Measurements from ENCODE around the gene MTMR12. TPM values are rescaled to one million over a fixed set of nuclear protein-coding genes. Genes with fewer than 3 reads are reported as not detected.

The MTMR12 gene
- total and polyA plus RNA-seq, 8 donors, result 9.7 to 32.3 (median 20.8) TPM

- Histone ChIP-seq H3K27me3 (no peaks in the 10 kb centered on the region), H3K4me3 (no peak overlapping the region), H3K9me3 (no peaks in the 10 kb centered on the region), H3K4me1 (peaks cover 0 to 11% (median 3%) of the 10 kb centered on the region in 3 donors), H3K36me3 (no peaks in the 10 kb centered on the region), H3K27ac (peak overlapping the region; percentile 3 to 69 (median 67))
- ATAC-seq, result no peak
- FAIRE-seq, result no peak
- no peak for TF ChIP-seq CTCF (IDR thresholded peaks at IDR 0.05)
- intact Hi-C loops (cut with DNase I), result loop anchor here in 1 of 3 donors (5.0 kb wide), 1 partner anchor 100 kb away; no protein-coding TSS in a partner anchor
- no peak for DNase-seq
- 68 to 69% methylated on average over 1 of the region's 1 CpG for WGBS, 2 donors
These were observed 19.6 kb upstream of the MTMR12 start for GRCh38 chr5:32332361-32332760.

- no peaks in the 10 kb centered on the region for H3K27me3 ChIP-seq
- WGBS, 2 donors, result 51 to 54% methylated on average over 3 of the region's 3 CpGs
- ATAC-seq (no peak), FAIRE-seq (no peak), DNase-seq (no peak)
- H3K4me1 ChIP-seq, result peaks cover 0 to 11% (median 3%) of the 10 kb centered on the region in 3 donors
- no peak for TF ChIP-seq CTCF (IDR thresholded peaks at IDR 0.05)
- peak overlapping the region; percentile 3 to 69 (median 67) for H3K27ac ChIP-seq
- no peaks in the 10 kb centered on the region for H3K36me3 ChIP-seq
- intact Hi-C loops (cut with DNase I), result loop anchor here in 1 of 3 donors (5.0 kb wide), 1 partner anchor 100 kb away; no protein-coding TSS in a partner anchor
- H3K4me3 ChIP-seq, result no peak overlapping the region
- H3K9me3 ChIP-seq, result no peaks in the 10 kb centered on the region
These were observed 19.2 kb upstream of the MTMR12 start for GRCh38 chr5:32331935-32332274.

DNA sequence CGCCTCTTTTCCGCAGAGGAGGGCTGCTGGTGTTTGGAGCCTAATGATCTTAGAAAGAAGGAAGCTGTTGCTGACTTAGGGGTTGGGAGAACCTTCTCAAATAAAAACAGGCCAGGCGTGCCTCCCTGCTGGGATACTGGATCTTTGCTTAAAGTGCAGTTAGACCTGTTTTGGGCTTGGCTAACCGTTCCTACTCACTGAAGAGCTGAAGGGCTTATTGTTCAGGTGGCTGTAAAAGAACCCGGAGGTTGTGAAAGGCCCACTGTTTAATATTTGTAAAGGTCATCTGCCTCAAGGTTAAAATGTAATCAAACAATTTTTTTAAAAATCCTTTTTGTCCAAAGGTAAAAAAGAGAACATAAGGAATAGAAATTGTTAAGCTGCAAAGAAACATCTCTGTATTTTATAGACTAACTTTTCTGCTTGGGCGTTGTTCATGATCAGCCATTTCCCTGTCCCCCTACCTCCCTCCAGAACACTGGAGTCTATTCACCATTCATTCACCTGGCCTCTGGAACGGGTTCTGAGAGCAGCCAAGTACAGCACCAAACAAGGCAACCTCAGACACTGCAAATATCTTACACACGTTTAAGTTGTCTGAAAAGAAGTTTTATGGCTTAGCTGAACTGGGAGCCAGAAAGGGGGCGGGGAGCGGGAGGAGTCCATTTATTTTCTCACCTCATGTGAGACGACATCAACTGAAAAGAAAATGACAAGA lies 18.6 kb upstream of the MTMR12 start:
- intact Hi-C loops (cut with DNase I), result loop anchor here in 1 of 3 donors (5.0 kb wide), 1 partner anchor 99 kb away; no protein-coding TSS in a partner anchor

DNA sequence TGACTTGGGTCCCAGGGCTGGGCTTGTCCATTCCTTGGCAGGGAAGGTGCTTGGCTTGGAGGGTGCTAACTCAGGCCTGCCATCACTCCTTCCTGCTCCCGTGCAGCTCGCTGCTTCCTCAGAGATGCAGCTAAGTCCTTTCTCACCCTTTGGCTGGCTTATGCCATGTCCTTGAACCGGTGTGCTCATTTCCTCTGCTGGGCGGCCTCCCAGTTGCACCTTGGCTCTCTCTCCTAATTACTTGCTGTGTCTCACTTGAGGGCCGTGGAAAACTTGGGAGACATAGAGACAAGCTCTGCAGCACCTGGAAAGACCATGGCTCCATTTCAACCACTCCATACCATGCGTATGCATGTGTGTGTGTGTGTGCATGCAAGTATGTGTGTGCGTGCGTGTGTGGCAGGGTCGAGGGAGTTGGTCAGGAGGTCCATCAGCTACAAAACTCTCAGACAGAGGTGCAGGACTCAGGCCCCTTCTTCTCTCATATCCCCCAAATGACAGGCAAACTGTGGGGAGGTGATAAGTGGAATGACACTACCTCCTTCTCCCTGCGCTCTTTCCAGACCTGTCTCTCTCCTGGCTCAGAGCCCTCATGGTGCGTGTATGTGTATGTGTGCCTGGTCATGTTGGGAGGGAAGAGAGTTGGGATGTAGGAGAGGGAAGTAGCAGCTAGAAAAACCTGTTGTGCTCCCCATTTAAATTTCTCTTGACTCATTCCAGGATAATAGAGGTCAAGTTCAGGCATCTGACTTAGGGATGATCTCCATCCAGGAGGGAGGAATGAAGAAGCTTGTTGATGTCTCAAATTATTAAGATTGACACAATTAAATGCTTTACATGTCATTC lies 17.6 kb upstream of the MTMR12 start:
- intact Hi-C loops (cut with DNase I), result loop anchor here in 1 of 3 donors (5.0 kb wide), 1 partner anchor 98 kb away; no protein-coding TSS in a partner anchor
- DNase-seq, result no peak
- peaks cover 4 to 18% (median 10%) of the 10 kb centered on the region in 3 donors for H3K4me1 ChIP-seq
- no peak overlapping the region for H3K4me3 ChIP-seq
- no peaks in the 10 kb centered on the region for H3K9me3 ChIP-seq
- H3K27me3 ChIP-seq, result no peaks in the 10 kb centered on the region
- no peaks in the 10 kb centered on the region for H3K36me3 ChIP-seq
- no peak for TF ChIP-seq CTCF (IDR thresholded peaks at IDR 0.05)
- FAIRE-seq, result no peak
- H3K27ac ChIP-seq, result peak overlapping the region; percentile 25 to 69 (median 67)
- WGBS, 2 donors, result 46% methylated on average over 11 of the region's 11 CpGs
- peak in 3 of 4 donors; percentile 7 to 22 (median 13) for ATAC-seq

More for the DNA sequence above, 18.6 kb upstream of the MTMR12 start:
- no peak for FAIRE-seq
- no peaks in the 10 kb centered on the region for H3K27me3 ChIP-seq
- no peaks in the 10 kb centered on the region for H3K36me3 ChIP-seq
- no peaks in the 10 kb centered on the region for H3K9me3 ChIP-seq
- peak; percentile 68 to 82 (median 74) for ATAC-seq
- peaks cover 0 to 11% (median 3%) of the 10 kb centered on the region in 3 donors for H3K4me1 ChIP-seq
- H3K4me3 ChIP-seq, result no peak overlapping the region
- H3K27ac ChIP-seq, result peak overlapping the region; percentile 25 to 69 (median 67)
- peak in 3 of 6 donors; percentile 33 to 52 (median 43) for DNase-seq
- no peak for TF ChIP-seq CTCF (IDR thresholded peaks at IDR 0.05)
- 37 to 45% methylated on average over 11 of the region's 11 CpGs for whole genome bisulfite sequencing, 2 donors
